ENCODE measurements around the gene EYS.

- TF ChIP-seq CTCF (IDR thresholded peaks at IDR 0.05) = no peak
- TF ChIP-seq POLR2A (IDR thresholded peaks at IDR 0.05) = no peak
Measured at GRCh38 chr6:63721181-63721580, 1985.8 kb downstream of the EYS start.
